ENCODE data around the gene ACTR8. TPM values are rescaled to one million over a fixed set of nuclear protein-coding genes. Genes with fewer than 3 reads are reported as not detected.

ACTR8 gene
- total and polyA plus RNA-seq, 2 of the 13 experiments (the other 11 are each of a cell fraction or from before 2014, with no cell fraction given) = 15.5 to 29.0 TPM

- TF ChIP-seq ZNF687 (CRISPR knock-in tag; IDR thresholded peaks at IDR 0.05) (peak; percentile 93), ZNF629 (CRISPR knock-in tag; conservative IDR thresholded peaks at IDR 0.05) (no peak), ZNF546 (CRISPR knock-in tag; conservative IDR thresholded peaks at IDR 0.05) (peak; percentile 71; the same call in 1 of the 2 replicates), NRL (CRISPR knock-in tag; IDR thresholded peaks at IDR 0.05; ENCODE audit: borderline replicate concordance) (peak; percentile 75; the same call in 1 of the 2 replicates), HNRNPLL (IDR thresholded peaks at IDR 0.05; ENCODE audit: low read depth, low read length, poor library complexity, severe bottlenecking) (peak; percentile 72), ZNF724P (CRISPR knock-in tag; IDR thresholded peaks at IDR 0.05; ENCODE audit: borderline replicate concordance) (peak; percentile 60; the same call in 1 of the 2 replicates), NFE2L2 (IDR thresholded peaks at IDR 0.05; ENCODE audit: low read length) (no peak), ZNF558 (CRISPR knock-in tag; IDR thresholded peaks at IDR 0.05; ENCODE audit: borderline replicate concordance) (no peak), ZSCAN25 (CRISPR knock-in tag; IDR thresholded peaks at IDR 0.05) (no peak), NFYB (CRISPR knock-in tag; IDR thresholded peaks at IDR 0.05) (peak; percentile 21; the same call in 1 of the 2 replicates), NR2F1 (CRISPR knock-in tag; IDR thresholded peaks at IDR 0.05) (no peak), SOX13 (IDR thresholded peaks at IDR 0.05) (no peak), SOX13 (CRISPR knock-in tag; conservative IDR thresholded peaks at IDR 0.05 in 1 of 2, IDR thresholded peaks at IDR 0.05 in 1 of 2) (peak in 1 of 2 experiments; percentile 24; a peak in 1 of 4 replicates)
- TF ChIP-seq, protein P1, sequence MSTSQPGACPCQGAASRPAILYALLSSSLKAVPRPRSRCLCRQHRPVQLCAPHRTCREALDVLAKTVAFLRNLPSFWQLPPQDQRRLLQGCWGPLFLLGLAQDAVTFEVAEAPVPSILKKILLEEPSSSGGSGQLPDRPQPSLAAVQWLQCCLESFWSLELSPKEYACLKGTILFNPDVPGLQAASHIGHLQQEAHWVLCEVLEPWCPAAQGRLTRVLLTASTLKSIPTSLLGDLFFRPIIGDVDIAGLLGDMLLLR (CRISPR knock-in tag; IDR thresholded peaks at IDR 0.05) = 0 out of 2 replicates have a peak, but pooled peaks have one; percentile 68
- TF ChIP-seq, protein P2, sequence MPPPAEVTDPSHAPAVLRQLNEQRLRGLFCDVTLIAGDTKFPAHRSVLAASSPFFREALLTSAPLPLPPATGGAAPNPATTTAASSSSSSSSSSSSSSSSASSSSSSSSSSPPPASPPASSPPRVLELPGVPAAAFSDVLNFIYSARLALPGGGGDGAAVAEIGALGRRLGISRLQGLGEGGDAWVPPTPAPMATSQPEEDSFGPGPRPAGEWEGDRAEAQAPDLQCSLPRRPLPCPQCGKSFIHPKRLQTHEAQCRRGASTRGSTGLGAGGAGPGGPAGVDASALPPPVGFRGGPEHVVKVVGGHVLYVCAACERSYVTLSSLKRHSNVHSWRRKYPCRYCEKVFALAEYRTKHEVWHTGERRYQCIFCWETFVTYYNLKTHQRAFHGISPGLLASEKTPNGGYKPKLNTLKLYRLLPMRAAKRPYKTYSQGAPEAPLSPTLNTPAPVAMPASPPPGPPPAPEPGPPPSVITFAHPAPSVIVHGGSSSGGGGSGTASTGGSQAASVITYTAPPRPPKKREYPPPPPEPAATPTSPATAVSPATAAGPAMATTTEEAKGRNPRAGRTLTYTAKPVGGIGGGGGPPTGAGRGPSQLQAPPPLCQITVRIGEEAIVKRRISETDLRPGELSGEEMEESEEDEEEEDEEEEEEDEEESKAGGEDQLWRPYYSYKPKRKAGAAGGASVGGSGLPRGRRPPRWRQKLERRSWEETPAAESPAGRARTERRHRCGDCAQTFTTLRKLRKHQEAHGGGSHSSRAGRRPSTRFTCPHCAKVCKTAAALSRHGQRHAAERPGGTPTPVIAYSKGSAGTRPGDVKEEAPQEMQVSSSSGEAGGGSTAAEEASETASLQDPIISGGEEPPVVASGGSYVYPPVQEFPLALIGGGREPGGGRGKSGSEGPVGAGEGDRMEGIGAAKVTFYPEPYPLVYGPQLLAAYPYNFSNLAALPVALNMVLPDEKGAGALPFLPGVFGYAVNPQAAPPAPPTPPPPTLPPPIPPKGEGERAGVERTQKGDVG (CRISPR knock-in tag; IDR thresholded peaks at IDR 0.05; ENCODE audit: borderline replicate concordance) = no peak
- TF ChIP-seq, protein P3, sequence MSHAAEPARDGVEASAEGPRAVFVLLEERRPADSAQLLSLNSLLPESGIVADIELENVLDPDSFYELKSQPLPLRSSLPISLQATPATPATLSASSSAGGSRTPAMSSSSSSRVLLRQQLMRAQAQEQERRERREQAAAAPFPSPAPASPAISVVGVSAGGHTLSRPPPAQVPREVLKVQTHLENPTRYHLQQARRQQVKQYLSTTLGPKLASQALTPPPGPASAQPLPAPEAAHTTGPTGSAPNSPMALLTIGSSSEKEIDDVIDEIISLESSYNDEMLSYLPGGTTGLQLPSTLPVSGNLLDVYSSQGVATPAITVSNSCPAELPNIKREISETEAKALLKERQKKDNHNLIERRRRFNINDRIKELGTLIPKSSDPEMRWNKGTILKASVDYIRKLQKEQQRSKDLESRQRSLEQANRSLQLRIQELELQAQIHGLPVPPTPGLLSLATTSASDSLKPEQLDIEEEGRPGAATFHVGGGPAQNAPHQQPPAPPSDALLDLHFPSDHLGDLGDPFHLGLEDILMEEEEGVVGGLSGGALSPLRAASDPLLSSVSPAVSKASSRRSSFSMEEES (CRISPR knock-in tag; IDR thresholded peaks at IDR 0.05) = peak; percentile 11; the same call in 1 of the 2 replicates
These were observed at the start of gene ACTR8 (continued) for GRCh38 chr3:53881691-53882593.

All from HepG2 (cell line).